ENCODE measurements around the gene SPDEF.

GRCh38 chr6:34546551-34547321, 9.4 kb downstream of the SPDEF start:
- TF ChIP-seq, protein P1, sequence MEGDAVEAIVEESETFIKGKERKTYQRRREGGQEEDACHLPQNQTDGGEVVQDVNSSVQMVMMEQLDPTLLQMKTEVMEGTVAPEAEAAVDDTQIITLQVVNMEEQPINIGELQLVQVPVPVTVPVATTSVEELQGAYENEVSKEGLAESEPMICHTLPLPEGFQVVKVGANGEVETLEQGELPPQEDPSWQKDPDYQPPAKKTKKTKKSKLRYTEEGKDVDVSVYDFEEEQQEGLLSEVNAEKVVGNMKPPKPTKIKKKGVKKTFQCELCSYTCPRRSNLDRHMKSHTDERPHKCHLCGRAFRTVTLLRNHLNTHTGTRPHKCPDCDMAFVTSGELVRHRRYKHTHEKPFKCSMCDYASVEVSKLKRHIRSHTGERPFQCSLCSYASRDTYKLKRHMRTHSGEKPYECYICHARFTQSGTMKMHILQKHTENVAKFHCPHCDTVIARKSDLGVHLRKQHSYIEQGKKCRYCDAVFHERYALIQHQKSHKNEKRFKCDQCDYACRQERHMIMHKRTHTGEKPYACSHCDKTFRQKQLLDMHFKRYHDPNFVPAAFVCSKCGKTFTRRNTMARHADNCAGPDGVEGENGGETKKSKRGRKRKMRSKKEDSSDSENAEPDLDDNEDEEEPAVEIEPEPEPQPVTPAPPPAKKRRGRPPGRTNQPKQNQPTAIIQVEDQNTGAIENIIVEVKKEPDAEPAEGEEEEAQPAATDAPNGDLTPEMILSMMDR (IDR thresholded peaks at IDR 0.05) = no peak
- TF ChIP-seq CBX8 (IDR thresholded peaks at IDR 0.05) (no peak), POLR2A (IDR thresholded peaks at IDR 0.05; ENCODE audit: low read length) (no peak), TFCP2L1 (CRISPR knock-in tag; IDR thresholded peaks at IDR 0.05) (no peak), JUN (IDR thresholded peaks at IDR 0.05) (peak; percentile 48 to 69; a peak in 2 of 5 replicates), EP300 (IDR thresholded peaks at IDR 0.05) (peak in 1 of 2 experiments; percentile 51; a peak in 1 of 5 replicates), EHMT2 (IDR thresholded peaks at IDR 0.05; ENCODE audit: low read depth) (no peak), MYC (IDR thresholded peaks at IDR 0.05; ENCODE audit: borderline replicate concordance, low read length) (0 out of 2 replicates have a peak, but pooled peaks have one; percentile 14), BHLHE40 (IDR thresholded peaks at IDR 0.05; ENCODE audit: low read depth, low read length) (no peak), CEBPB (IDR thresholded peaks at IDR 0.05) (no peak), SMC3 (IDR thresholded peaks at IDR 0.05) (peak; percentile 32; the same call in 1 of the 3 replicates), HMGXB4 (CRISPR knock-in tag; IDR thresholded peaks at IDR 0.05; ENCODE audit: borderline replicate concordance) (no peak)
- TF ChIP-seq, protein P2, sequence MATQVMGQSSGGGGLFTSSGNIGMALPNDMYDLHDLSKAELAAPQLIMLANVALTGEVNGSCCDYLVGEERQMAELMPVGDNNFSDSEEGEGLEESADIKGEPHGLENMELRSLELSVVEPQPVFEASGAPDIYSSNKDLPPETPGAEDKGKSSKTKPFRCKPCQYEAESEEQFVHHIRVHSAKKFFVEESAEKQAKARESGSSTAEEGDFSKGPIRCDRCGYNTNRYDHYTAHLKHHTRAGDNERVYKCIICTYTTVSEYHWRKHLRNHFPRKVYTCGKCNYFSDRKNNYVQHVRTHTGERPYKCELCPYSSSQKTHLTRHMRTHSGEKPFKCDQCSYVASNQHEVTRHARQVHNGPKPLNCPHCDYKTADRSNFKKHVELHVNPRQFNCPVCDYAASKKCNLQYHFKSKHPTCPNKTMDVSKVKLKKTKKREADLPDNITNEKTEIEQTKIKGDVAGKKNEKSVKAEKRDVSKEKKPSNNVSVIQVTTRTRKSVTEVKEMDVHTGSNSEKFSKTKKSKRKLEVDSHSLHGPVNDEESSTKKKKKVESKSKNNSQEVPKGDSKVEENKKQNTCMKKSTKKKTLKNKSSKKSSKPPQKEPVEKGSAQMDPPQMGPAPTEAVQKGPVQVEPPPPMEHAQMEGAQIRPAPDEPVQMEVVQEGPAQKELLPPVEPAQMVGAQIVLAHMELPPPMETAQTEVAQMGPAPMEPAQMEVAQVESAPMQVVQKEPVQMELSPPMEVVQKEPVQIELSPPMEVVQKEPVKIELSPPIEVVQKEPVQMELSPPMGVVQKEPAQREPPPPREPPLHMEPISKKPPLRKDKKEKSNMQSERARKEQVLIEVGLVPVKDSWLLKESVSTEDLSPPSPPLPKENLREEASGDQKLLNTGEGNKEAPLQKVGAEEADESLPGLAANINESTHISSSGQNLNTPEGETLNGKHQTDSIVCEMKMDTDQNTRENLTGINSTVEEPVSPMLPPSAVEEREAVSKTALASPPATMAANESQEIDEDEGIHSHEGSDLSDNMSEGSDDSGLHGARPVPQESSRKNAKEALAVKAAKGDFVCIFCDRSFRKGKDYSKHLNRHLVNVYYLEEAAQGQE (IDR thresholded peaks at IDR 0.05) = no peak

Data from A549 (cell line).